ENCODE data around the gene FAS.

The FAS gene

GRCh38 chr10:88980800-88981199 is 9.8 kb upstream of the FAS start:
- Mint-ChIP-seq H3K27me3 (no peaks in the 10 kb centered on the region), H3K4me1 (ENCODE audit: low read depth) (peaks cover 14% of the 10 kb centered on the region), H3K4me3 (no peak overlapping the region), H3K9me3 (no peaks in the 10 kb centered on the region), H3K27ac (no peak overlapping the region), H3K36me3 (ENCODE audit: low read depth) (no peaks in the 10 kb centered on the region)

- Mint-ChIP-seq H3K27ac (no peak overlapping the region), H3K27me3 (no peaks in the 10 kb centered on the region), H3K4me1 (ENCODE audit: low read depth) (peaks cover 13% of the 10 kb centered on the region), H3K4me3 (no peak overlapping the region), H3K36me3 (ENCODE audit: low read depth) (no peaks in the 10 kb centered on the region), H3K9me3 (peaks cover 2% of the 10 kb centered on the region)
Observed at GRCh38 chr10:88981435-88981834, 9.2 kb upstream of the FAS start.

- Mint-ChIP-seq H3K4me3 (no peak overlapping the region), H3K36me3 (ENCODE audit: low read depth) (no peaks in the 10 kb centered on the region), H3K4me1 (ENCODE audit: low read depth) (peaks cover 15% of the 10 kb centered on the region), H3K9me3 (peaks cover 4% of the 10 kb centered on the region), H3K27me3 (no peaks in the 10 kb centered on the region), H3K27ac (no peak overlapping the region)
Observed at GRCh38 chr10:88982366-88982765, 8.2 kb upstream of the FAS start.

- Mint-ChIP-seq H3K27me3 (no peaks in the 10 kb centered on the region), H3K4me3 (no peak overlapping the region), H3K4me1 (ENCODE audit: low read depth) (peaks cover 24% of the 10 kb centered on the region), H3K27ac (no peak overlapping the region), H3K9me3 (peaks cover 4% of the 10 kb centered on the region), H3K36me3 (ENCODE audit: low read depth) (no peaks in the 10 kb centered on the region)
Observed at GRCh38 chr10:88983206-88983605, 7.4 kb upstream of the FAS start.

- no peak overlapping the region for H3K4me3 Mint-ChIP-seq
- H3K27ac Mint-ChIP-seq, result no peak overlapping the region
- H3K27me3 Mint-ChIP-seq, result no peaks in the 10 kb centered on the region
- H3K36me3 Mint-ChIP-seq (ENCODE audit: low read depth), result no peaks in the 10 kb centered on the region
- peaks cover 4% of the 10 kb centered on the region for H3K9me3 Mint-ChIP-seq
- H3K4me1 Mint-ChIP-seq (ENCODE audit: low read depth), result peaks cover 28% of the 10 kb centered on the region
Observed at GRCh38 chr10:88983939-88984338, 6.7 kb upstream of the FAS start.

- Mint-ChIP-seq H3K4me1 (ENCODE audit: low read depth) (peaks cover 34% of the 10 kb centered on the region), H3K36me3 (ENCODE audit: low read depth) (no peaks in the 10 kb centered on the region), H3K9me3 (peaks cover 4% of the 10 kb centered on the region), H3K4me3 (no peak overlapping the region), H3K27me3 (no peaks in the 10 kb centered on the region), H3K27ac (no peak overlapping the region)
Observed at GRCh38 chr10:88984525-88984924, 6.1 kb upstream of the FAS start.

- Mint-ChIP-seq H3K9me3 (peaks cover 4% of the 10 kb centered on the region), H3K4me3 (no peak overlapping the region), H3K27ac (no peak overlapping the region), H3K4me1 (ENCODE audit: low read depth) (peaks cover 45% of the 10 kb centered on the region), H3K27me3 (no peaks in the 10 kb centered on the region), H3K36me3 (ENCODE audit: low read depth) (peaks cover under 1% of the 10 kb centered on the region)
Observed at GRCh38 chr10:88986549-88987242, 3.9 kb upstream of the FAS start.

- H3K4me1 Mint-ChIP-seq (ENCODE audit: low read depth), result peaks cover 51% of the 10 kb centered on the region
- peaks cover 6% of the 10 kb centered on the region for H3K36me3 Mint-ChIP-seq (ENCODE audit: low read depth)
- peaks cover 4% of the 10 kb centered on the region for H3K9me3 Mint-ChIP-seq
- H3K27me3 Mint-ChIP-seq, result no peaks in the 10 kb centered on the region
- H3K27ac Mint-ChIP-seq, result no peak overlapping the region
- no peak overlapping the region for H3K4me3 Mint-ChIP-seq
Observed at GRCh38 chr10:88987243-88987725, 3.3 kb upstream of the FAS start.

GRCh38 chr10:88987840-88988239 is 2.8 kb upstream of the FAS start:
- peaks cover 4% of the 10 kb centered on the region for H3K9me3 Mint-ChIP-seq
- H3K4me3 Mint-ChIP-seq, result no peak overlapping the region
- peaks cover 56% of the 10 kb centered on the region for H3K4me1 Mint-ChIP-seq (ENCODE audit: low read depth)
- H3K36me3 Mint-ChIP-seq (ENCODE audit: low read depth), result peaks cover 6% of the 10 kb centered on the region
- no peaks in the 10 kb centered on the region for H3K27me3 Mint-ChIP-seq
- H3K27ac Mint-ChIP-seq, result peak overlapping the region; percentile 4

- Mint-ChIP-seq H3K4me3 (peak overlapping the region; percentile 96), H3K36me3 (ENCODE audit: low read depth) (peaks cover 6% of the 10 kb centered on the region), H3K9me3 (peaks cover 4% of the 10 kb centered on the region), H3K4me1 (ENCODE audit: low read depth) (peaks cover 61% of the 10 kb centered on the region), H3K27ac (peak overlapping the region; percentile 43), H3K27me3 (no peaks in the 10 kb centered on the region)
Observed at GRCh38 chr10:88989423-88989822, 1.2 kb upstream of the FAS start.

- peak overlapping the region; percentile 96 for H3K4me3 Mint-ChIP-seq
- peaks cover 4% of the 10 kb centered on the region for H3K9me3 Mint-ChIP-seq
- H3K27ac Mint-ChIP-seq, result peak overlapping the region; percentile 97
- peaks cover 57% of the 10 kb centered on the region for H3K4me1 Mint-ChIP-seq (ENCODE audit: low read depth)
- peaks cover 6% of the 10 kb centered on the region for H3K36me3 Mint-ChIP-seq (ENCODE audit: low read depth)
- no peaks in the 10 kb centered on the region for H3K27me3 Mint-ChIP-seq
Observed at GRCh38 chr10:88989824-88990383, 694 bp upstream of the FAS start.

GRCh38 chr10:88991161-88991898 is 732 bp downstream of the FAS start:
- Mint-ChIP-seq H3K4me1 (ENCODE audit: low read depth) (peaks cover 71% of the 10 kb centered on the region), H3K9me3 (peaks cover 3% of the 10 kb centered on the region), H3K4me3 (peak overlapping the region; percentile 96), H3K27me3 (no peaks in the 10 kb centered on the region), H3K36me3 (ENCODE audit: low read depth) (peaks cover 6% of the 10 kb centered on the region), H3K27ac (peak overlapping the region; percentile 97)

GRCh38 chr10:88991899-88992320 is 1.3 kb downstream of the FAS start:
- Mint-ChIP-seq H3K9me3 (no peaks in the 10 kb centered on the region), H3K27me3 (no peaks in the 10 kb centered on the region), H3K36me3 (ENCODE audit: low read depth) (peaks cover 6% of the 10 kb centered on the region), H3K4me1 (ENCODE audit: low read depth) (peaks cover 77% of the 10 kb centered on the region), H3K4me3 (peak overlapping the region; percentile 96), H3K27ac (peak overlapping the region; percentile 97)

- peaks cover 73% of the 10 kb centered on the region for H3K4me1 Mint-ChIP-seq (ENCODE audit: low read depth)
- no peaks in the 10 kb centered on the region for H3K9me3 Mint-ChIP-seq
- peak overlapping the region; percentile 75 for H3K4me3 Mint-ChIP-seq
Observed at GRCh38 chr10:88992921-88993524, 2.4 kb downstream of the FAS start.

GRCh38 chr10:88994019-88994418 is 3.4 kb downstream of the FAS start:
- H3K4me1 Mint-ChIP-seq (ENCODE audit: low read depth), result peaks cover 67% of the 10 kb centered on the region
- peak overlapping the region; percentile 21 for H3K27ac Mint-ChIP-seq
- H3K4me3 Mint-ChIP-seq, result peak overlapping the region; percentile 48
- H3K9me3 Mint-ChIP-seq, result no peaks in the 10 kb centered on the region
- peaks cover 6% of the 10 kb centered on the region for H3K36me3 Mint-ChIP-seq (ENCODE audit: low read depth)
- no peaks in the 10 kb centered on the region for H3K27me3 Mint-ChIP-seq

More at GRCh38 chr10:88992921-88993524, 2.4 kb downstream of the FAS start:
- H3K36me3 Mint-ChIP-seq (ENCODE audit: low read depth), result peaks cover 6% of the 10 kb centered on the region
- no peaks in the 10 kb centered on the region for H3K27me3 Mint-ChIP-seq
- peak overlapping the region; percentile 84 for H3K27ac Mint-ChIP-seq

All from stimulated activated naive CD8-positive, alpha-beta T cell treated with anti-CD3 and anti-CD28 coated beads, Interleukin-15, Interleukin-2, amounts not matched to agents 100 ng/mL and 50 ng/mL, for 24 hours (primary cell).